Heart left ventricle (tissue), 13 donors: ENCODE measurements around the gene TRIM32.

Experiments used
- CTCF ChIP-seq, 12 donors: fragments of 200-600 bp; sonication (generic) in 4 of 12; IDR thresholded peaks; one replicate each; pipeline versions ENCODE4 v1.5.0 to v1.8.0; 2018 to 2022; ENCODE audit warnings: antibody characterized with exemption in 12 of 12, mild to moderate bottlenecking in 5 of 12
- POLR2A ChIP-seq, 2 donors: fragments of 450-650 bp; IDR thresholded peaks; one replicate each; pipeline ENCODE4 v1.6.1; 2017; ENCODE audit warnings: antibody characterized with exemption in 2 of 2, mild to moderate bottlenecking in 2 of 2, moderate library complexity in 2 of 2
- donor health status: ischemic (EF 13 %, LVEDD 7.1; RV severe dilation, severe dysfunction).
- donor health status: DM: no; HTN: yes; CAD: no.
- donor health status: DM: no; HTN: no; CAD: no.
- donor health status: ischemic (EF 25% LVEDD 6.9; RV normal size, moderate dysfunction).
- donor health status: ischemic (EF 25% LVEDD 5.7; RV mildly dilated, moderate dysfunction).
- donor health status: ischemic (EF 35%, LVEDD 5.7; RV mildly dilated, moderate dysfunction).
- donor health status: nonischemic (EF 11% LVEDD 7.7; RV severe dilation, severe dysfunction).
- donor health status: DM: yes; HTN: yes; CAD: no.
- donor health status: PGD.
- donor health status: ischemic (EF 29% LVEDD 5.4; RV normal size, mild dysfunction).
- donor health status: nonischemic (EF 23%, LVEDD 6.1; RV moderate dilation, normal function).

GRCh38 chr9:116641292-116642059, 45.6 kb upstream of the TRIM32 start:
- TF ChIP-seq POLR2A (IDR thresholded peaks at IDR 0.05) (no peak), CTCF (IDR thresholded peaks at IDR 0.05) (no peak)
